GM23338 (cell line): ENCODE data around the gene CRX. TPM values are rescaled to one million over a fixed set of nuclear protein-coding genes. Genes with fewer than 3 reads are reported as not detected.

Experiments used
- CREB1 ChIP-seq: fragments of 250-450 bp; sonication (Bioruptor Pico); IDR thresholded peaks from 2 replicates; pipeline ENCODE4 v1.5.0; 2020; ENCODE audit warnings: low read depth, mild to moderate bottlenecking, moderate library complexity
- ETS1 ChIP-seq: IDR thresholded peaks from 2 replicates; pipeline ENCODE4 v1.6.1; 2016; ENCODE audit warnings: antibody characterized with exemption
- EZH2 ChIP-seq: fragments of 200-600 bp; sonication (generic); IDR thresholded peaks from one replicate; pipeline ENCODE4 v1.8.0; 2017; ENCODE audit warnings: antibody characterized with exemption, mild to moderate bottlenecking, low read depth; ENCODE audit not compliant: unreplicated experiment
- EZH2phosphoT487 ChIP-seq: fragments of 200-600 bp; sonication (generic); IDR thresholded peaks from one replicate; pipeline ENCODE4 v1.8.1; 2018; ENCODE audit warnings: antibody characterized with exemption; ENCODE audit not compliant: unreplicated experiment
- JUNB ChIP-seq: IDR thresholded peaks from one replicate; pipeline ENCODE4 v1.6.1; 2016; ENCODE audit warnings: antibody characterized with exemption; ENCODE audit not compliant: unreplicated experiment
- STAT1 ChIP-seq: IDR thresholded peaks from one replicate; pipeline ENCODE4 v1.6.1; 2016; ENCODE audit warnings: antibody characterized with exemption; ENCODE audit not compliant: unreplicated experiment
- ZNF114 ChIP-seq: fragments of 250-450 bp; sonication (Bioruptor Pico); IDR thresholded peaks from 2 replicates; pipeline ENCODE4 v1.5.0; 2020; ENCODE audit warnings: mild to moderate bottlenecking, moderate library complexity
- polyA plus RNA-seq: library from polyadenylated mRNA; unstranded; fragments of >200 nt; fragmentation: Nextera tagmentation; extraction: Ambion mirVana; gene quantifications from 2 replicates; pipeline ENCODE4 v1.2.1, GENCODE V29; 2016
- total RNA-seq: library from RNA; depleted of rRNA; stranded (reverse); fragments of >200 nt; shearing (Covaris generic); gene quantifications from 2 replicates; pipeline ENCODE4 v1.2.3, GENCODE V29; 2014
- TF ChIP-seq, protein P1 (sequence below): fragments of 250-450 bp; sonication (Bioruptor Pico); IDR thresholded peaks from 2 replicates; pipeline ENCODE4 v1.5.0; 2020; ENCODE audit warnings: mild to moderate bottlenecking, moderate library complexity
- TF ChIP-seq, protein P2 (sequence below): IDR thresholded peaks from one replicate; pipeline ENCODE4 v1.6.1; 2018; ENCODE audit warnings: antibody characterized with exemption; ENCODE audit not compliant: unreplicated experiment

Gene CRX
- total and polyA plus RNA-seq, 2 experiments from 2014 or later, result 0.15 TPM; not detected in 1

DNA sequence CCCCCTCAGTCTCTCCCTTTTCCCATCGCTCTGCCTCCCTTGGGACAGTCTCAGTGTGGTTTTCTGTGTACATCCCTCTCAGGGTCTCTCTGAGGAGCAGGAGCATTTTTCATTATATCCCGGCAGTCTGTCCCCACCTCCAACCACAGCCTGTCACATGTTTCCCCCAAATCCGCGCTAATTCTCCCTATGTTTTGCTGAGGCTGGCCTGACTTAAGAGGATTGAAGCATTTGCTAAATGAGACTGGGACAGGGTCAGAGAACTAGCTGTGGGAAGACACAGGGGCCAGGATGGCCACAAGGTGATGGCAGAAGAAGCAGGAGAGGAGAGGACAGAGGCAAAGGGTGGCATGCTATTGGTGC, 22.9 kb upstream of the CRX start (continued):
- TF ChIP-seq, protein P1, sequence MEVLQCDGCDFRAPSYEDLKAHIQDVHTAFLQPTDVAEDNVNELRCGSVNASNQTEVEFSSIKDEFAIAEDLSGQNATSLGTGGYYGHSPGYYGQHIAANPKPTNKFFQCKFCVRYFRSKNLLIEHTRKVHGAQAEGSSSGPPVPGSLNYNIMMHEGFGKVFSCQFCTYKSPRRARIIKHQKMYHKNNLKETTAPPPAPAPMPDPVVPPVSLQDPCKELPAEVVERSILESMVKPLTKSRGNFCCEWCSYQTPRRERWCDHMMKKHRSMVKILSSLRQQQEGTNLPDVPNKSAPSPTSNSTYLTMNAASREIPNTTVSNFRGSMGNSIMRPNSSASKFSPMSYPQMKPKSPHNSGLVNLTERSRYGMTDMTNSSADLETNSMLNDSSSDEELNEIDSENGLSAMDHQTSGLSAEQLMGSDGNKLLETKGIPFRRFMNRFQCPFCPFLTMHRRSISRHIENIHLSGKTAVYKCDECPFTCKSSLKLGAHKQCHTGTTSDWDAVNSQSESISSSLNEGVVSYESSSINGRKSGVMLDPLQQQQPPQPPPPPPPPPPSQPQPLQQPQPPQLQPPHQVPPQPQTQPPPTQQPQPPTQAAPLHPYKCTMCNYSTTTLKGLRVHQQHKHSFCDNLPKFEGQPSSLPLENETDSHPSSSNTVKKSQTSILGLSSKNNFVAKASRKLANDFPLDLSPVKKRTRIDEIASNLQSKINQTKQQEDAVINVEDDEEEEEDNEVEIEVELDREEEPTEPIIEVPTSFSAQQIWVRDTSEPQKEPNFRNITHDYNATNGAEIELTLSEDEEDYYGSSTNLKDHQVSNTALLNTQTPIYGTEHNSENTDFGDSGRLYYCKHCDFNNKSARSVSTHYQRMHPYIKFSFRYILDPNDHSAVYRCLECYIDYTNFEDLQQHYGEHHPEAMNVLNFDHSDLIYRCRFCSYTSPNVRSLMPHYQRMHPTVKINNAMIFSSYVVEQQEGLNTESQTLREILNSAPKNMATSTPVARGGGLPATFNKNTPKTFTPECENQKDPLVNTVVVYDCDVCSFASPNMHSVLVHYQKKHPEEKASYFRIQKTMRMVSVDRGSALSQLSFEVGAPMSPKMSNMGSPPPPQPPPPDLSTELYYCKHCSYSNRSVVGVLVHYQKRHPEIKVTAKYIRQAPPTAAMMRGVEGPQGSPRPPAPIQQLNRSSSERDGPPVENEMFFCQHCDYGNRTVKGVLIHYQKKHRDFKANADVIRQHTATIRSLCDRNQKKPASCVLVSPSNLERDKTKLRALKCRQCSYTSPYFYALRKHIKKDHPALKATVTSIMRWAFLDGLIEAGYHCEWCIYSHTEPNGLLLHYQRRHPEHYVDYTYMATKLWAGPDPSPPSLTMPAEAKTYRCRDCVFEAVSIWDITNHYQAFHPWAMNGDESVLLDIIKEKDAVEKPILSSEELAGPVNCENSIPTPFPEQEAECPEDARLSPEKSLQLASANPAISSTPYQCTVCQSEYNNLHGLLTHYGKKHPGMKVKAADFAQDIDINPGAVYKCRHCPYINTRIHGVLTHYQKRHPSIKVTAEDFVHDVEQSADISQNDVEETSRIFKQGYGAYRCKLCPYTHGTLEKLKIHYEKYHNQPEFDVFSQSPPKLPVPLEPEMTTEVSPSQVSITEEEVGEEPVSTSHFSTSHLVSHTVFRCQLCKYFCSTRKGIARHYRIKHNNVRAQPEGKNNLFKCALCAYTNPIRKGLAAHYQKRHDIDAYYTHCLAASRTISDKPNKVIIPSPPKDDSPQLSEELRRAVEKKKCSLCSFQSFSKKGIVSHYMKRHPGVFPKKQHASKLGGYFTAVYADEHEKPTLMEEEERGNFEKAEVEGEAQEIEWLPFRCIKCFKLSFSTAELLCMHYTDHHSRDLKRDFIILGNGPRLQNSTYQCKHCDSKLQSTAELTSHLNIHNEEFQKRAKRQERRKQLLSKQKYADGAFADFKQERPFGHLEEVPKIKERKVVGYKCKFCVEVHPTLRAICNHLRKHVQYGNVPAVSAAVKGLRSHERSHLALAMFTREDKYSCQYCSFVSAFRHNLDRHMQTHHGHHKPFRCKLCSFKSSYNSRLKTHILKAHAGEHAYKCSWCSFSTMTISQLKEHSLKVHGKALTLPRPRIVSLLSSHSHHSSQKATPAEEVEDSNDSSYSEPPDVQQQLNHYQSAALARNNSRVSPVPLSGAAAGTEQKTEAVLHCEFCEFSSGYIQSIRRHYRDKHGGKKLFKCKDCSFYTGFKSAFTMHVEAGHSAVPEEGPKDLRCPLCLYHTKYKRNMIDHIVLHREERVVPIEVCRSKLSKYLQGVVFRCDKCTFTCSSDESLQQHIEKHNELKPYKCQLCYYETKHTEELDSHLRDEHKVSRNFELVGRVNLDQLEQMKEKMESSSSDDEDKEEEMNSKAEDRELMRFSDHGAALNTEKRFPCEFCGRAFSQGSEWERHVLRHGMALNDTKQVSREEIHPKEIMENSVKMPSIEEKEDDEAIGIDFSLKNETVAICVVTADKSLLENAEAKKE (CRISPR knock-in tag), result no peak
- TF ChIP-seq, protein P2, sequence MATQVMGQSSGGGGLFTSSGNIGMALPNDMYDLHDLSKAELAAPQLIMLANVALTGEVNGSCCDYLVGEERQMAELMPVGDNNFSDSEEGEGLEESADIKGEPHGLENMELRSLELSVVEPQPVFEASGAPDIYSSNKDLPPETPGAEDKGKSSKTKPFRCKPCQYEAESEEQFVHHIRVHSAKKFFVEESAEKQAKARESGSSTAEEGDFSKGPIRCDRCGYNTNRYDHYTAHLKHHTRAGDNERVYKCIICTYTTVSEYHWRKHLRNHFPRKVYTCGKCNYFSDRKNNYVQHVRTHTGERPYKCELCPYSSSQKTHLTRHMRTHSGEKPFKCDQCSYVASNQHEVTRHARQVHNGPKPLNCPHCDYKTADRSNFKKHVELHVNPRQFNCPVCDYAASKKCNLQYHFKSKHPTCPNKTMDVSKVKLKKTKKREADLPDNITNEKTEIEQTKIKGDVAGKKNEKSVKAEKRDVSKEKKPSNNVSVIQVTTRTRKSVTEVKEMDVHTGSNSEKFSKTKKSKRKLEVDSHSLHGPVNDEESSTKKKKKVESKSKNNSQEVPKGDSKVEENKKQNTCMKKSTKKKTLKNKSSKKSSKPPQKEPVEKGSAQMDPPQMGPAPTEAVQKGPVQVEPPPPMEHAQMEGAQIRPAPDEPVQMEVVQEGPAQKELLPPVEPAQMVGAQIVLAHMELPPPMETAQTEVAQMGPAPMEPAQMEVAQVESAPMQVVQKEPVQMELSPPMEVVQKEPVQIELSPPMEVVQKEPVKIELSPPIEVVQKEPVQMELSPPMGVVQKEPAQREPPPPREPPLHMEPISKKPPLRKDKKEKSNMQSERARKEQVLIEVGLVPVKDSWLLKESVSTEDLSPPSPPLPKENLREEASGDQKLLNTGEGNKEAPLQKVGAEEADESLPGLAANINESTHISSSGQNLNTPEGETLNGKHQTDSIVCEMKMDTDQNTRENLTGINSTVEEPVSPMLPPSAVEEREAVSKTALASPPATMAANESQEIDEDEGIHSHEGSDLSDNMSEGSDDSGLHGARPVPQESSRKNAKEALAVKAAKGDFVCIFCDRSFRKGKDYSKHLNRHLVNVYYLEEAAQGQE, result no peak
- no peak for TF ChIP-seq ZNF114 (CRISPR knock-in tag)
- no peak for TF ChIP-seq STAT1
- no peak for TF ChIP-seq CREB1 (CRISPR knock-in tag)
- no peak for TF ChIP-seq EZH2
- TF ChIP-seq JUNB, result no peak
- TF ChIP-seq ETS1, result no peak
- TF ChIP-seq EZH2phosphoT487, result no peak
